HCT116 (cell line): ENCODE data around the gene CALHM1.

Experiments used
- POLR2AphosphoS5 ChIP-seq: IDR thresholded peaks from 2 replicates; pipeline ENCODE4 v1.6.1; 2011; ENCODE audit warnings: mild to moderate bottlenecking, low read depth, low read length, moderate library complexity
- TF ChIP-seq, protein P1 (sequence below), 3 experiments: fragments of 200-600 bp in 1 of 3; sonication (generic) in 1 of 3; IDR thresholded peaks in 2 of 3; conservative IDR thresholded peaks in 1 of 3; 2 replicates each; pipeline ENCODE4 v1.5.1; 2012 to 2017; ENCODE audit warnings: low read depth in 2 of 3, low read length in 2 of 3, antibody characterized with exemption in 1 of 3, borderline replicate concordance in 1 of 3, control low read depth in 1 of 3, mild to moderate bottlenecking in 1 of 3, mixed read lengths in 1 of 3, mixed run types in 1 of 3, moderate library complexity in 1 of 3; ENCODE audit not compliant: insufficient read depth in 1 of 3

DNA sequence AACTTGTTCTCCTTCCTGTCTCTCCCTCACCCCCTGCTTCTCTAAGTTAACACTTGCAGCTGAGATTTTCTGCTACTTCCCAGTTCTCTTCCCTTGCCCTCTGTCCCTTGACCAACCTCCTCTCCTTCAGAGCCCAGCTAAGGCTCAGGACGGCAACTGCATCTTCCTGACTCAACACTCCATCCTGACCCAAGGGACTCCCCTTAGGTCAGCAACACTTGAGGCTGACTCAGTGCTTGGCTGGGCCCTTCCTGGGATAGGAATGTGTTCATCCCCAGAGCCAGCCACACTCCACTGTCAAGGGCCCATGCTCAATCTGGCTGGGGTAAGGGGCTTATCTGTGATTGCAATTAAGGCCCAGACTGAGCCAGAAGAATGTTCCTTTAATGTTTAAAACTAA is 10.0 kb downstream of the CALHM1 start:
- TF ChIP-seq POLR2AphosphoS5, result no peak
- TF ChIP-seq, protein P1, sequence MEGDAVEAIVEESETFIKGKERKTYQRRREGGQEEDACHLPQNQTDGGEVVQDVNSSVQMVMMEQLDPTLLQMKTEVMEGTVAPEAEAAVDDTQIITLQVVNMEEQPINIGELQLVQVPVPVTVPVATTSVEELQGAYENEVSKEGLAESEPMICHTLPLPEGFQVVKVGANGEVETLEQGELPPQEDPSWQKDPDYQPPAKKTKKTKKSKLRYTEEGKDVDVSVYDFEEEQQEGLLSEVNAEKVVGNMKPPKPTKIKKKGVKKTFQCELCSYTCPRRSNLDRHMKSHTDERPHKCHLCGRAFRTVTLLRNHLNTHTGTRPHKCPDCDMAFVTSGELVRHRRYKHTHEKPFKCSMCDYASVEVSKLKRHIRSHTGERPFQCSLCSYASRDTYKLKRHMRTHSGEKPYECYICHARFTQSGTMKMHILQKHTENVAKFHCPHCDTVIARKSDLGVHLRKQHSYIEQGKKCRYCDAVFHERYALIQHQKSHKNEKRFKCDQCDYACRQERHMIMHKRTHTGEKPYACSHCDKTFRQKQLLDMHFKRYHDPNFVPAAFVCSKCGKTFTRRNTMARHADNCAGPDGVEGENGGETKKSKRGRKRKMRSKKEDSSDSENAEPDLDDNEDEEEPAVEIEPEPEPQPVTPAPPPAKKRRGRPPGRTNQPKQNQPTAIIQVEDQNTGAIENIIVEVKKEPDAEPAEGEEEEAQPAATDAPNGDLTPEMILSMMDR (IDR thresholded peaks at IDR 0.05 in 2 of 3, conservative IDR thresholded peaks at IDR 0.05 in 1 of 3; ENCODE audit: borderline replicate concordance in 1 of 3, insufficient read depth in 1 of 3, low read depth in 2 of 3, low read length in 2 of 3), result no peak
